OCI-LY3 (cell line): Measurements from ENCODE around the gene EXD3.

Experiments
- H2AFZ ChIP-seq: fragments of 200-600, 300-600 bp; shearing (Covaris generic); 2 replicates; pipeline ENCODE4 v1.6.0; 2014; ENCODE audit warnings: antibody characterized with exemption, low read depth, low read length
- H3K27ac ChIP-seq: fragments of 200-600, 300-600 bp; sonication (generic); 2 replicates; pipeline ENCODE4 v1.5.1; 2014; ENCODE audit warnings: mild to moderate bottlenecking, low read length, moderate library complexity, mixed read lengths
- H3K27me3 ChIP-seq: fragments of 200-600, 300-600 bp; sonication (generic); 2 replicates; pipeline ENCODE4 v1.6.1; 2014; ENCODE audit warnings: low read depth, low read length, mixed read lengths
- H3K36me3 ChIP-seq: fragments of 200-600, 300-600 bp; sonication (generic); replicated peaks from 2 replicates; pipeline ENCODE3; 2014; ENCODE audit warnings: low read depth, low read length, mixed read lengths
- H3K4me1 ChIP-seq: fragments of 300-600, 200-600 bp; sonication (generic); 2 replicates; pipeline ENCODE4 v1.6.1; 2014; ENCODE audit warnings: low read length, mixed read lengths
- H3K4me2 ChIP-seq: fragments of 200-600, 300-600 bp; sonication (generic); 2 replicates; pipeline ENCODE4 v1.6.1; 2014; ENCODE audit warnings: low read length, mixed read lengths
- H3K4me3 ChIP-seq: fragments of 300-600, 200-600 bp; sonication (generic); 2 replicates; pipeline ENCODE4 v1.5.1; 2014; ENCODE audit warnings: antibody characterized with exemption, mild to moderate bottlenecking, low read length, moderate library complexity
- H3K79me2 ChIP-seq: fragments of 300-600, 200-600 bp; shearing (Covaris generic); 2 replicates; pipeline ENCODE4 v1.6.1; 2014; ENCODE audit warnings: mild to moderate bottlenecking, low read length, mixed read lengths
- H3K9ac ChIP-seq: fragments of 300-600, 200-600 bp; shearing (Covaris generic); 2 replicates; pipeline ENCODE4 v1.6.0; 2014; ENCODE audit warnings: mild to moderate bottlenecking, low read length, moderate library complexity
- H3K9me3 ChIP-seq: fragments of 200-600, 300-600 bp; shearing (Covaris generic); 2 replicates; pipeline ENCODE4 v1.6.1; 2014; ENCODE audit warnings: low read length, mixed read lengths; ENCODE audit not compliant: insufficient read depth
- H4K20me1 ChIP-seq: fragments of 200-600, 300-600 bp; sonication (generic); 2 replicates; pipeline ENCODE4 v1.6.1; 2016; ENCODE audit warnings: low read length, mixed read lengths; ENCODE audit not compliant: insufficient read depth
- EZH2phosphoT487 ChIP-seq: fragments of 200-600 bp; shearing (Covaris generic); IDR thresholded peaks from 2 replicates; pipeline ENCODE4 v1.6.1; 2018; ENCODE audit warnings: antibody characterized with exemption, mixed run types, low read depth
- TF ChIP-seq, protein P1 (sequence below): fragments of 200-600, 300-600 bp; sonication (generic); IDR thresholded peaks from 2 replicates; pipeline ENCODE4 v1.5.1; 2014; ENCODE audit warnings: antibody characterized with exemption, low read length, low read depth

The EXD3 gene

DNA sequence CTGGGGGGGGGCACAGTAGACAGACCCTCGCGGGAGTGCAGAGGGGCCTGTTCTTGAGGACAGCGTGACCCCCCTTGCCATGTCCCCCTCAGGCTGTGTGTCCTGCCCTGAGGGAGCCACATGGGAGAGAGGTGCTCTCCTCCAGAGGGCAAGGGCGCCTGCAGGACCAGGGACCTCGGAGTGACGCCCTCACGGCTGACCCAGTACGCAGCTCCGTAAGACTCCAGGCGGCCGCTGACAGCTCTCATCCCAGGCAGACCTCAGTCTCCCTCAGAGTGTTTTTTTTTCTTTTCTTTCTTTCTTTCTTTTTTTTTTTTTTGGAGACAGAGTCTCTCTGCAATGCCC, 27.3 kb downstream of the EXD3 start:
- H3K27me3 ChIP-seq, result no peaks in the 10 kb centered on the region
- no peaks in the 10 kb centered on the region for H3K4me1 ChIP-seq
- no peaks in the 10 kb centered on the region for H3K9me3 ChIP-seq
- TF ChIP-seq, protein P1, sequence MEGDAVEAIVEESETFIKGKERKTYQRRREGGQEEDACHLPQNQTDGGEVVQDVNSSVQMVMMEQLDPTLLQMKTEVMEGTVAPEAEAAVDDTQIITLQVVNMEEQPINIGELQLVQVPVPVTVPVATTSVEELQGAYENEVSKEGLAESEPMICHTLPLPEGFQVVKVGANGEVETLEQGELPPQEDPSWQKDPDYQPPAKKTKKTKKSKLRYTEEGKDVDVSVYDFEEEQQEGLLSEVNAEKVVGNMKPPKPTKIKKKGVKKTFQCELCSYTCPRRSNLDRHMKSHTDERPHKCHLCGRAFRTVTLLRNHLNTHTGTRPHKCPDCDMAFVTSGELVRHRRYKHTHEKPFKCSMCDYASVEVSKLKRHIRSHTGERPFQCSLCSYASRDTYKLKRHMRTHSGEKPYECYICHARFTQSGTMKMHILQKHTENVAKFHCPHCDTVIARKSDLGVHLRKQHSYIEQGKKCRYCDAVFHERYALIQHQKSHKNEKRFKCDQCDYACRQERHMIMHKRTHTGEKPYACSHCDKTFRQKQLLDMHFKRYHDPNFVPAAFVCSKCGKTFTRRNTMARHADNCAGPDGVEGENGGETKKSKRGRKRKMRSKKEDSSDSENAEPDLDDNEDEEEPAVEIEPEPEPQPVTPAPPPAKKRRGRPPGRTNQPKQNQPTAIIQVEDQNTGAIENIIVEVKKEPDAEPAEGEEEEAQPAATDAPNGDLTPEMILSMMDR, result no peak
- TF ChIP-seq EZH2phosphoT487, result no peak
- no peak overlapping the region for H3K27ac ChIP-seq
- no peak overlapping the region for H3K4me3 ChIP-seq
- no peaks in the 10 kb centered on the region for H3K79me2 ChIP-seq
- H3K4me2 ChIP-seq, result no peak overlapping the region
- H3K36me3 ChIP-seq, result no peaks in the 10 kb centered on the region
- no peak overlapping the region for H3K9ac ChIP-seq
- H2AFZ ChIP-seq, result no peak overlapping the region
- no peaks in the 10 kb centered on the region for H4K20me1 ChIP-seq

DNA sequence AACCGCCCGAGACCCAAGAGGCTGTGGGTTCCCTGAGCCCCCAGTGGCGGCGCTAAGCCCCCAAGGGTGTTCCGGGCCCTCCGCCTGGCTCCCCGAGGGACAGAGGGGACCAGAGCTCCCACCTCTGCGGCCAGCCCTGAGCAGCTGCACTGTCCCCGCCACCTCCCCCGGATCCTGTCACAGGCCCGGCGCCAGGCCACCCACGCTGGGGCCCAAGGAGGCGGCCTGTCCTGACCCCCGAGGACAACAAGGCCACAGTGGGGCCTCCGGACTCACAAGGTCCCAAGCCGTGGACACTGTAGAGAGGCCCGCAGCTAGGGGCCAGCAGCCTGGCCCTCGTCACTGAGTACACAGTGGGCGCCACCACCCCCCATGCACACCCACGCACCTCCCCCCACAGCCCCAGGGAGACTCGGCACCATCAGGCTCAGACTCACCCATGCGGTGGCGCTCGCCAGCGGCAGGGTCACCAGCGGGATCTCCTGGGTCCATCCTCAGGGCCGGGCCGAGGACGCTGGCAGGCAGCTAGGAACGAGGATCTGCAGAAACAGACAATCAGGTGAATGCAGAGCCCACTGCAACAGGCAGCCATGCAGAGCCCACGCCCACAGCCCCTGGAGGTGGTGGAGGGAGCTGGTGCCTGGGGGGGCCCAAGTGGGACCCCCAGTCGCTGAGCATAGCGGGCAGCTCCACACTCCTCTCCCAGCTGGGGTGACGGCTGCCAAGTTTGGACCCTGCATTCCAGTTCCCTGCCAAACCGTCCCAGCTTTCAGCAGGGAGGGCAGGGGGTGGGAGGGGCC, 27.9 kb downstream of the EXD3 start:
- no peak overlapping the region for H3K27ac ChIP-seq
- H3K4me3 ChIP-seq, result no peak overlapping the region
- H3K79me2 ChIP-seq, result no peaks in the 10 kb centered on the region
- no peaks in the 10 kb centered on the region for H3K27me3 ChIP-seq
- no peak for TF ChIP-seq EZH2phosphoT487
- TF ChIP-seq, protein P1, result no peak
- no peaks in the 10 kb centered on the region for H3K4me1 ChIP-seq
- no peaks in the 10 kb centered on the region for H4K20me1 ChIP-seq
- no peak overlapping the region for H3K4me2 ChIP-seq
- no peak overlapping the region for H2AFZ ChIP-seq
- H3K9me3 ChIP-seq, result no peaks in the 10 kb centered on the region
- no peak overlapping the region for H3K9ac ChIP-seq
- no peaks in the 10 kb centered on the region for H3K36me3 ChIP-seq

DNA sequence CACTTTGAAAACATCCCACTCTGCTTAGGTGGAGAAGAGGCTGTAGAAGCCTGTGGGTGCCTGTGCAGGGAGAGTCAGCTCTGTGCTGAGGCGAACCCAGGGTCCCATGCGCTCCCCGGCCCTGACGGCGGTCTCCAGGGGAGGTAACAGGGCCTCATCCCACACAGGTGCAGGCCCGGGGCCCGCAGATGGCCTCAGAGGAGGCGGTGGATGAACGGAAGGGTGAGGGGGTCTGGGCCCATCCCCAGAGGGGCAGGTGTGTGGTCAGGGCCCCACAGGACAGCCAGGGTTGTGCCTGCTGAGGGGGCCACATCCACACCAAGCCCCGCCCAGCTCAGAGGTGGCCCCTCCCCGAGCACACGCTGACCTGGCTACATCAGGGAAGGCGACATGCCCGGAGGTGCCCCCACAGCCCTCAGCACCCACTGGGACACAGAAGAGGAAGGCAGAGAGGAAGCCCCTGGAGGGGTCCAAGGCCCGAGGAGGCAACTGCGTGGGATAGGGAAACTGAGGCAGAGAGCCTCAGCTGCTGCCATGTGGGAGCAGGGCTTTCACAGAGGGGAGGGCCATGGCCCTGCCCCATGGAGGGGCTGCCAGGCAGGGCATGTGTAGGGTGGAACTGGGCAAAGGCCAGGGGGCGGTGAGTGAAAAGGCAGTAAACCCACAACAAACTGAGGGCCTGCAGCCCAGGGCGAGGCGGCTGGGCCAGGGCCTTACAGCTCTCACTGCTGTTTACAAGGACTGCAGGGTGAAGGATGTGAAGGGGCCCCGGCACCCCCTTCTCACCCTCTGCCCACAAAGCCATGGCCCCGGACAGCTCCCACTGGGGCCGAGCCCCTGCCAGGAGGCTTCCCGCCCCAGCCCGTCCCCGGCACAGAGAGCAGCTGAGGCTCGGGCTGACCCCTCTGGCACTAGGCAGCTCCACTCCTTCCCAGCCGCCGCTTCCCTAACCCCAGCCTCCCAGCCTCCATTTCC, 29.5 kb downstream of the EXD3 start:
- Histone ChIP-seq H3K9ac (no peak overlapping the region), H3K27me3 (no peaks in the 10 kb centered on the region), H3K36me3 (no peaks in the 10 kb centered on the region), H3K79me2 (no peaks in the 10 kb centered on the region), H3K27ac (no peak overlapping the region), H3K4me1 (no peaks in the 10 kb centered on the region), H2AFZ (no peak overlapping the region), H4K20me1 (no peaks in the 10 kb centered on the region), H3K4me2 (no peak overlapping the region), H3K4me3 (no peak overlapping the region), H3K9me3 (no peaks in the 10 kb centered on the region)
- TF ChIP-seq, protein P1, result no peak
- no peak for TF ChIP-seq EZH2phosphoT487
